NT2/D1 (cell line): ENCODE results near the gene GOLGA8Q.
"Not testable (repeated sequence)": the region's sequence is repeated elsewhere in the genome, so short reads cannot be mapped to it uniquely, and the experiment has no call there.

ENCODE experiments used
- DNase-seq: peaks from one replicate; pipeline ENCODE4 v3.0.0-alpha.2; 2011; ENCODE audit warnings: low read depth, low spot score
- H3K27me3 ChIP-seq: 2 replicates; pipeline ENCODE4 v1.6.0; 2011; ENCODE audit warnings: mild to moderate bottlenecking; ENCODE audit not compliant: insufficient read length, insufficient read depth
- H3K36me3 ChIP-seq: 2 replicates; pipeline ENCODE4 v1.6.1; 2011; ENCODE audit warnings: mild to moderate bottlenecking, low read length, mixed read lengths; ENCODE audit not compliant: insufficient read depth, insufficient read length
- H3K4me1 ChIP-seq: 2 replicates; pipeline ENCODE4 v1.5.1; 2011; ENCODE audit not compliant: insufficient read depth, insufficient read length
- H3K4me3 ChIP-seq: 2 replicates; pipeline ENCODE4 v1.5.1; 2011; ENCODE audit warnings: low read depth; ENCODE audit not compliant: insufficient read length
- H3K9ac ChIP-seq: 2 replicates; pipeline ENCODE4 v1.6.0; 2011; ENCODE audit warnings: low read depth; ENCODE audit not compliant: insufficient read length
- H3K9me3 ChIP-seq: 2 replicates; pipeline ENCODE4 v1.5.1; 2011; ENCODE audit warnings: mild to moderate bottlenecking, low read length; ENCODE audit not compliant: insufficient read depth

The GOLGA8Q gene

GRCh38 chr15:30598953-30599352 lies 47.1 kb downstream of the GOLGA8Q start:
- not testable (repeated sequence) for DNase-seq, H3K27me3 ChIP-seq, H3K9me3 ChIP-seq, H3K4me3 ChIP-seq, H3K9ac ChIP-seq, H3K36me3 ChIP-seq, H3K4me1 ChIP-seq

GRCh38 chr15:30603796-30604195 lies 51.9 kb downstream of the GOLGA8Q start, which contains the start of gene GOLGA8H:
GOLGA8H (plus strand) TSS chr15:30604028; CDS start chr15:30604126, 98 bp downstream.
- H3K27me3 ChIP-seq, H3K9me3 ChIP-seq, H3K9ac ChIP-seq, H3K36me3 ChIP-seq, H3K4me1 ChIP-seq, DNase-seq, H3K4me3 ChIP-seq: not testable (repeated sequence)
